Panc1 (cell line): ENCODE measurements around the gene GRID1. TPM values are rescaled to one million over a fixed set of nuclear protein-coding genes. Genes with fewer than 3 reads are reported as not detected.

ENCODE experiments used
- ATAC-seq: fragments of 200-7000 bp; cut with Tn5 transposase; 2 replicates; pipeline ENCODE4 v1.9.1; 2020; ENCODE audit warnings: mild to moderate bottlenecking, moderate library complexity
- BruUV-seq: library from RNA; stranded (reverse); fragments of 400-500 nt; replicated peaks from 2 replicates; lab custom pipeline; 2021; lab: Mats Ljungman, UMichigan
- CTCF ChIA-PET: fragments of 300-600 bp; sonication (Branson Sonifier 250); formaldehyde crosslinking; loops from one replicate; lab custom pipeline; 2022; ENCODE audit warnings: antibody characterized with exemption; lab: Charles Lee
- POLR2A ChIA-PET: fragments of 300-600 bp; sonication (Branson Sonifier 250); formaldehyde crosslinking; loops from one replicate; lab custom pipeline; 2022; ENCODE audit warnings: antibody characterized with exemption; lab: Charles Lee
- DNase-seq: peaks from one replicate; pipeline ENCODE4 v3.0.0-alpha.2; 2010; ENCODE audit warnings: low read depth, low spot score
- H3K27ac ChIP-seq: 2 replicates; pipeline ENCODE4 v1.5.1; 2011; ENCODE audit warnings: mild to moderate bottlenecking, low read length, inconsistent platforms
- H3K27me3 ChIP-seq: fragments of 200-500 bp; sonication (Bioruptor generic); 2 replicates; pipeline ENCODE4 v1.6.0; 2014; ENCODE audit warnings: low read length, inconsistent platforms; ENCODE audit not compliant: control insufficient read depth, insufficient read depth
- H3K36me3 ChIP-seq: fragments of 200-500 bp; sonication (Bioruptor generic); 2 replicates; pipeline ENCODE4 v1.5.1; 2014; ENCODE audit warnings: inconsistent platforms, mild to moderate bottlenecking, low read length, moderate library complexity; ENCODE audit not compliant: control insufficient read depth, insufficient read depth
- H3K4me1 ChIP-seq: 2 replicates; pipeline ENCODE4 v1.5.1; 2011; ENCODE audit warnings: inconsistent platforms, mild to moderate bottlenecking, low read length, moderate library complexity; ENCODE audit not compliant: control insufficient read depth, insufficient read depth
- H3K4me3 ChIP-seq, 2 experiments: 2 replicates each; pipeline ENCODE4 v1.5.1; 2011 to 2012; ENCODE audit warnings: low read depth in 2 of 2, low read length in 2 of 2, mild to moderate bottlenecking in 2 of 2, inconsistent platforms in 1 of 2, moderate library complexity in 1 of 2
- H3K9me3 ChIP-seq: fragments of 200-500 bp; sonication (Bioruptor generic); 2 replicates; pipeline ENCODE4 v1.5.1; 2014; ENCODE audit warnings: low read depth, mild to moderate bottlenecking, inconsistent platforms, low read length, moderate library complexity; ENCODE audit not compliant: control insufficient read depth, insufficient read depth
- POLR2AphosphoS5 ChIP-seq: IDR thresholded peaks from 2 replicates; pipeline ENCODE4 v1.6.1; 2012; ENCODE audit warnings: mild to moderate bottlenecking, low read depth, low read length, moderate library complexity
- SIN3A ChIP-seq: IDR thresholded peaks from 2 replicates; pipeline ENCODE4 v1.6.1; 2012; ENCODE audit warnings: low read depth, mild to moderate bottlenecking, low read length, moderate library complexity, borderline replicate concordance; ENCODE audit not compliant: insufficient read depth
- TCF7L2 ChIP-seq: IDR thresholded peaks from 2 replicates; pipeline ENCODE4 v1.6.1; 2011; ENCODE audit warnings: mild to moderate bottlenecking, low read depth, low read length, inconsistent platforms
- in situ Hi-C: cut with HindIII; loops from 2 replicates; pipeline ENCODE4 v1.10.0; 2016; ENCODE audit warnings: low sequenced_read_pairs, low pct_unique_long_range_greater_than_20kb
- intact Hi-C: fragments of 100-400 bp; cut with micrococcal nuclease; formaldehyde crosslinking; loops from one replicate; pipeline ENCODE4 v1.10.0; 2022; ENCODE audit not compliant: unreplicated experiment
- total RNA-seq: library from RNA; stranded (reverse); gene quantifications from one replicate; pipeline ENCODE4 v1.2.1, GENCODE V29; 2021; ENCODE audit not compliant: unreplicated experiment
- TF ChIP-seq, protein P1 (sequence below), 2 experiments: IDR thresholded peaks; 2 replicates each; pipeline ENCODE4 v1.6.1; 2011 to 2012; ENCODE audit warnings: low read depth in 2 of 2, control low read depth in 1 of 2, low read length in 1 of 2, mild to moderate bottlenecking in 1 of 2, moderate library complexity in 1 of 2; ENCODE audit not compliant: insufficient read depth in 1 of 2
- TF ChIP-seq, protein P2 (sequence below): fragments of 450-650 bp; IDR thresholded peaks from 2 replicates; pipeline ENCODE4 v1.5.1; 2017; ENCODE audit warnings: mild to moderate bottlenecking

GRID1 gene
- total RNA-seq, 1 experiment from 2014 or later = 2.3 TPM

DNA sequence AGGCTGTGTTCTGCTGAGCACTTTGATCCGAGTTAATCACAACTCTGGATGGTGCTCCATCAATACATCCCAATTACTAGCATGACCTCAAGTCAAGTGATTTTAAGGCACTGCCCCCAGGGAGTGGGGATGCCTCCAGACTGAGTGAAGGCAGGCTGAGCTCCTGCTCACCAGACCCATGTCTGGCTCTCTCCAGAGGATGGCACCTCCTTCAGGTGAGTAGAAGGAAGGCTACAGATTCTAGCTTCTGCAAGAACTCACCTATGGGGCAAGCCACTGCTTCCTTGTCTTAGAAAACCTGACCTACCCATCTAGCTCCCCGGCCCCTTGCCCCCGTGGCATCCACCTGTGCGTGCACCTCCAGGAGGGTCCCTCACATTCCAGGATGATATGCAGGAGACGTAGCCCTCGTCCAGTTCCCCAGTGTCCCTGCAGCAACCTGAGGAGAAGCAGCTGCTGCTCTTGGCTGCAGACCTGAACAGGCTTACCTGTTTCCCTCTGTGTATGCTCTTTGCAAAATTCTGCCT lies 390.3 kb downstream of the GRID1 start:
- H3K36me3 ChIP-seq = no peaks in the 10 kb centered on the region
- H3K27me3 ChIP-seq = no peaks in the 10 kb centered on the region
- intact Hi-C loops = no loop called here
- BruUV-seq = no TSS peak
- in situ Hi-C loops = no loop called here
- no peak for ATAC-seq
- peaks cover 6% of the 10 kb centered on the region for H3K9me3 ChIP-seq
- CTCF ChIA-PET = no interaction called here
- no peak overlapping the region for H3K4me3 ChIP-seq
- DNase-seq = no peak
- POLR2A ChIA-PET = no interaction called here
- no peak for TF ChIP-seq SIN3A
- TF ChIP-seq, protein P1, sequence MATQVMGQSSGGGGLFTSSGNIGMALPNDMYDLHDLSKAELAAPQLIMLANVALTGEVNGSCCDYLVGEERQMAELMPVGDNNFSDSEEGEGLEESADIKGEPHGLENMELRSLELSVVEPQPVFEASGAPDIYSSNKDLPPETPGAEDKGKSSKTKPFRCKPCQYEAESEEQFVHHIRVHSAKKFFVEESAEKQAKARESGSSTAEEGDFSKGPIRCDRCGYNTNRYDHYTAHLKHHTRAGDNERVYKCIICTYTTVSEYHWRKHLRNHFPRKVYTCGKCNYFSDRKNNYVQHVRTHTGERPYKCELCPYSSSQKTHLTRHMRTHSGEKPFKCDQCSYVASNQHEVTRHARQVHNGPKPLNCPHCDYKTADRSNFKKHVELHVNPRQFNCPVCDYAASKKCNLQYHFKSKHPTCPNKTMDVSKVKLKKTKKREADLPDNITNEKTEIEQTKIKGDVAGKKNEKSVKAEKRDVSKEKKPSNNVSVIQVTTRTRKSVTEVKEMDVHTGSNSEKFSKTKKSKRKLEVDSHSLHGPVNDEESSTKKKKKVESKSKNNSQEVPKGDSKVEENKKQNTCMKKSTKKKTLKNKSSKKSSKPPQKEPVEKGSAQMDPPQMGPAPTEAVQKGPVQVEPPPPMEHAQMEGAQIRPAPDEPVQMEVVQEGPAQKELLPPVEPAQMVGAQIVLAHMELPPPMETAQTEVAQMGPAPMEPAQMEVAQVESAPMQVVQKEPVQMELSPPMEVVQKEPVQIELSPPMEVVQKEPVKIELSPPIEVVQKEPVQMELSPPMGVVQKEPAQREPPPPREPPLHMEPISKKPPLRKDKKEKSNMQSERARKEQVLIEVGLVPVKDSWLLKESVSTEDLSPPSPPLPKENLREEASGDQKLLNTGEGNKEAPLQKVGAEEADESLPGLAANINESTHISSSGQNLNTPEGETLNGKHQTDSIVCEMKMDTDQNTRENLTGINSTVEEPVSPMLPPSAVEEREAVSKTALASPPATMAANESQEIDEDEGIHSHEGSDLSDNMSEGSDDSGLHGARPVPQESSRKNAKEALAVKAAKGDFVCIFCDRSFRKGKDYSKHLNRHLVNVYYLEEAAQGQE (IDR thresholded peaks at IDR 0.05; ENCODE audit: insufficient read depth in 1 of 2, low read depth in 2 of 2, low read length in 1 of 2) = no peak
- no peak for TF ChIP-seq TCF7L2
- TF ChIP-seq POLR2AphosphoS5 = no peak
- TF ChIP-seq, protein P2, sequence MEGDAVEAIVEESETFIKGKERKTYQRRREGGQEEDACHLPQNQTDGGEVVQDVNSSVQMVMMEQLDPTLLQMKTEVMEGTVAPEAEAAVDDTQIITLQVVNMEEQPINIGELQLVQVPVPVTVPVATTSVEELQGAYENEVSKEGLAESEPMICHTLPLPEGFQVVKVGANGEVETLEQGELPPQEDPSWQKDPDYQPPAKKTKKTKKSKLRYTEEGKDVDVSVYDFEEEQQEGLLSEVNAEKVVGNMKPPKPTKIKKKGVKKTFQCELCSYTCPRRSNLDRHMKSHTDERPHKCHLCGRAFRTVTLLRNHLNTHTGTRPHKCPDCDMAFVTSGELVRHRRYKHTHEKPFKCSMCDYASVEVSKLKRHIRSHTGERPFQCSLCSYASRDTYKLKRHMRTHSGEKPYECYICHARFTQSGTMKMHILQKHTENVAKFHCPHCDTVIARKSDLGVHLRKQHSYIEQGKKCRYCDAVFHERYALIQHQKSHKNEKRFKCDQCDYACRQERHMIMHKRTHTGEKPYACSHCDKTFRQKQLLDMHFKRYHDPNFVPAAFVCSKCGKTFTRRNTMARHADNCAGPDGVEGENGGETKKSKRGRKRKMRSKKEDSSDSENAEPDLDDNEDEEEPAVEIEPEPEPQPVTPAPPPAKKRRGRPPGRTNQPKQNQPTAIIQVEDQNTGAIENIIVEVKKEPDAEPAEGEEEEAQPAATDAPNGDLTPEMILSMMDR = no peak
- no peak overlapping the region for H3K27ac ChIP-seq
- no peaks in the 10 kb centered on the region for H3K4me1 ChIP-seq

DNA sequence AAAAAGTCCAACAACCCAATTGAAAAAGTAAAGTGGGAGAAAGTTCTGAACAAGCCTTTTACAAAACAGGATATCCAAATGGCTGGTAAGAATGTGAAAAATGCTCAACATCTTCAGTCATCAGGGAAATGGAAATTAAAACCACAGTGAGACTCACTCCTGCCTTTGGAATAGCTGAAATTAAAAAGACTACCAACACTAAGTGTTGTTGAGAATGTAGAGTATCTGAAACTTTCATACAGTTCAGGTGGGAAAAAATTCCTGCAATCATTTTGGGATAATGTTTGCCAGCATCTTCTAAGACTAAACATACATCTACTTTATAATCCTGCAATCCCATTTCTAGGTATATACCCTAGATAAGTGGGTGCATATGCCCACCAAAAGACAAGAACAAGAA lies 395.1 kb downstream of the GRID1 start:
- Histone ChIP-seq H3K4me3 (no peak overlapping the region), H3K27ac (no peak overlapping the region), H3K36me3 (no peaks in the 10 kb centered on the region), H3K9me3 (peaks cover 26% of the 10 kb centered on the region), H3K27me3 (no peaks in the 10 kb centered on the region), H3K4me1 (no peaks in the 10 kb centered on the region)
- ChIA-PET CTCF (no interaction called here), POLR2A (no interaction called here)
- ATAC-seq (no peak), DNase-seq (no peak)
- in situ Hi-C loops = no loop called here
- intact Hi-C loops = no loop called here
- no TSS peak for BruUV-seq
- TF ChIP-seq TCF7L2 (no peak), SIN3A (no peak), POLR2AphosphoS5 (no peak)
- TF ChIP-seq, protein P1 (IDR thresholded peaks at IDR 0.05; ENCODE audit: insufficient read depth in 1 of 2, low read depth in 2 of 2, low read length in 1 of 2) = no peak
- TF ChIP-seq, protein P2 = no peak
